WTC11 (cell line): Measurements from ENCODE around the gene EGLN1. TPM values are rescaled to one million over a fixed set of nuclear protein-coding genes. Genes with fewer than 3 reads are reported as not detected.

Source experiments
- ATAC-seq: fragments of 200-7000 bp; cut with Tn5 transposase; 2 replicates; pipeline ENCODE4 v1.10.0; 2021; ENCODE audit warnings: mild to moderate bottlenecking, moderate library complexity
- CTCF ChIA-PET: fragments of 300-600 bp; sonication (Branson Sonifier 250); formaldehyde crosslinking; loops from one replicate; lab custom pipeline; 2021; ENCODE audit warnings: antibody characterized with exemption; lab: Charles Lee
- POLR2A ChIA-PET: fragments of 350-600 bp; sonication (Branson Sonifier 250); formaldehyde crosslinking; loops from one replicate; lab custom pipeline; 2021; ENCODE audit warnings: antibody characterized with exemption; lab: Charles Lee
- DNase-seq: peaks from one replicate; pipeline ENCODE4 v3.0.0; 2021; ENCODE audit warnings: low spot score
- H3K27ac Mint-ChIP-seq: 2 replicates; pipeline ENCODE4 v1.8.0; 2021; ENCODE audit warnings: mixed read lengths
- H3K27me3 Mint-ChIP-seq: 2 replicates; pipeline ENCODE4 v1.8.0; 2021; ENCODE audit warnings: low read depth, mild to moderate bottlenecking, moderate library complexity, mixed read lengths
- H3K36me3 Mint-ChIP-seq: 2 replicates; pipeline ENCODE4 v1.8.0; 2021; ENCODE audit warnings: mixed read lengths
- H3K4me1 Mint-ChIP-seq: 2 replicates; pipeline ENCODE4 v1.8.0; 2022; ENCODE audit warnings: mixed read lengths
- H3K4me3 Mint-ChIP-seq: 2 replicates; pipeline ENCODE4 v1.8.0; 2021; ENCODE audit warnings: mild to moderate bottlenecking, moderate library complexity, mixed read lengths
- H3K9me3 Mint-ChIP-seq: 2 replicates; pipeline ENCODE4 v1.8.0; 2021; ENCODE audit warnings: mixed read lengths
- ESRRA ChIP-seq: sonication (generic); formaldehyde crosslinking; IDR thresholded peaks from 2 replicates; pipeline ENCODE4 v1.8.1; 2022; ENCODE audit warnings: mild to moderate bottlenecking, missing genetic modification reagents, borderline replicate concordance
- FOXK1 ChIP-seq: sonication (generic); formaldehyde crosslinking; IDR thresholded peaks from 2 replicates; pipeline ENCODE4 v1.8.0; 2022; ENCODE audit warnings: mild to moderate bottlenecking, moderate library complexity, missing genetic modification reagents
- HMGA2 ChIP-seq: fragments of 250-450 bp; sonication (Bioruptor Pico); IDR thresholded peaks from 2 replicates; pipeline ENCODE4 v1.4.0; 2021; ENCODE audit warnings: mild to moderate bottlenecking, moderate library complexity
- MYBL2 ChIP-seq: sonication (generic); formaldehyde crosslinking; IDR thresholded peaks from 2 replicates; pipeline ENCODE4 v1.8.1; 2023; ENCODE audit warnings: mild to moderate bottlenecking, moderate library complexity, missing genetic modification reagents
- NFATC4 ChIP-seq: fragments of 250-450 bp; sonication (Bioruptor Pico); IDR thresholded peaks from 2 replicates; pipeline ENCODE4 v1.9.0; 2021; ENCODE audit warnings: mild to moderate bottlenecking
- NR3C1 ChIP-seq: sonication (generic); formaldehyde crosslinking; conservative IDR thresholded peaks from 2 replicates; pipeline ENCODE4 v1.8.1; 2023; ENCODE audit warnings: low read depth, mild to moderate bottlenecking, missing genetic modification reagents
- OVOL2 ChIP-seq: fragments of 250-450 bp; sonication (Bioruptor Pico); IDR thresholded peaks from 2 replicates; pipeline ENCODE4 v1.9.0; 2021; ENCODE audit warnings: mild to moderate bottlenecking, borderline replicate concordance
- SMAD4 ChIP-seq: sonication (generic); formaldehyde crosslinking; IDR thresholded peaks from 2 replicates; pipeline ENCODE4 v1.8.0; 2022; ENCODE audit warnings: mild to moderate bottlenecking, missing genetic modification reagents
- SOX15 ChIP-seq: fragments of 250-450 bp; sonication (Bioruptor Pico); IDR thresholded peaks from 2 replicates; pipeline ENCODE4 v1.9.0; 2021; ENCODE audit warnings: mild to moderate bottlenecking
- TEAD4 ChIP-seq: sonication (generic); formaldehyde crosslinking; IDR thresholded peaks from 2 replicates; pipeline ENCODE4 v1.8.0; 2022; ENCODE audit warnings: mild to moderate bottlenecking, missing genetic modification reagents
- ZNF219 ChIP-seq: sonication (generic); formaldehyde crosslinking; IDR thresholded peaks from 2 replicates; pipeline ENCODE4 v1.8.0; 2023; ENCODE audit warnings: missing genetic modification reagents, mild to moderate bottlenecking, borderline replicate concordance
- ZNF232 ChIP-seq: sonication (generic); formaldehyde crosslinking; IDR thresholded peaks from 2 replicates; pipeline ENCODE4 v1.8.0; 2022; ENCODE audit warnings: mild to moderate bottlenecking, missing genetic modification reagents
- ZNF317 ChIP-seq: sonication (generic); formaldehyde crosslinking; IDR thresholded peaks from 2 replicates; pipeline ENCODE4 v1.8.1; 2023; ENCODE audit warnings: low read depth, mild to moderate bottlenecking, moderate library complexity, missing genetic modification reagents, borderline replicate concordance
- ZNF671 ChIP-seq: fragments of 250-450 bp; sonication (Bioruptor Pico); IDR thresholded peaks from 2 replicates; pipeline ENCODE4 v1.8.0; 2021; ENCODE audit warnings: mild to moderate bottlenecking
- total RNA-seq: library from RNA; stranded (reverse); gene quantifications from 3 replicates; pipeline ENCODE4 v1.2.3, GENCODE V29; 2021
- TF ChIP-seq, protein P1 (sequence below): sonication (generic); formaldehyde crosslinking; IDR thresholded peaks from 2 replicates; pipeline ENCODE4 v1.8.0; 2023; ENCODE audit warnings: mild to moderate bottlenecking, missing genetic modification reagents
- TF ChIP-seq, protein P2 (sequence below): fragments of 250-450 bp; sonication (Bioruptor Pico); IDR thresholded peaks from 2 replicates; pipeline ENCODE4 v1.8.0; 2021; ENCODE audit warnings: mild to moderate bottlenecking
- TF ChIP-seq, protein P3 (sequence below): sonication (generic); formaldehyde crosslinking; IDR thresholded peaks from 2 replicates; pipeline ENCODE4 v1.8.1; 2023; ENCODE audit warnings: mild to moderate bottlenecking, missing genetic modification reagents
- TF ChIP-seq, protein P4 (sequence below): sonication (generic); formaldehyde crosslinking; IDR thresholded peaks from 2 replicates; pipeline ENCODE4 v1.8.0; 2022; ENCODE audit warnings: mild to moderate bottlenecking, missing genetic modification reagents
- TF ChIP-seq, protein P5 (sequence below): sonication (generic); formaldehyde crosslinking; IDR thresholded peaks from 2 replicates; pipeline ENCODE4 v1.8.1; 2023; ENCODE audit warnings: mild to moderate bottlenecking, moderate library complexity, missing genetic modification reagents
- TF ChIP-seq, protein P6 (sequence below): sonication (generic); formaldehyde crosslinking; IDR thresholded peaks from 2 replicates; pipeline ENCODE4 v1.8.1; 2023; ENCODE audit warnings: mild to moderate bottlenecking, missing genetic modification reagents, moderate library complexity
- TF ChIP-seq, protein P7 (sequence below): fragments of 250-450 bp; sonication (Bioruptor Pico); IDR thresholded peaks from 2 replicates; pipeline ENCODE4 v1.9.0; 2021; ENCODE audit warnings: mild to moderate bottlenecking

EGLN1 gene
- total RNA-seq, 1 experiment from 2014 or later = 13.7 TPM

DNA sequence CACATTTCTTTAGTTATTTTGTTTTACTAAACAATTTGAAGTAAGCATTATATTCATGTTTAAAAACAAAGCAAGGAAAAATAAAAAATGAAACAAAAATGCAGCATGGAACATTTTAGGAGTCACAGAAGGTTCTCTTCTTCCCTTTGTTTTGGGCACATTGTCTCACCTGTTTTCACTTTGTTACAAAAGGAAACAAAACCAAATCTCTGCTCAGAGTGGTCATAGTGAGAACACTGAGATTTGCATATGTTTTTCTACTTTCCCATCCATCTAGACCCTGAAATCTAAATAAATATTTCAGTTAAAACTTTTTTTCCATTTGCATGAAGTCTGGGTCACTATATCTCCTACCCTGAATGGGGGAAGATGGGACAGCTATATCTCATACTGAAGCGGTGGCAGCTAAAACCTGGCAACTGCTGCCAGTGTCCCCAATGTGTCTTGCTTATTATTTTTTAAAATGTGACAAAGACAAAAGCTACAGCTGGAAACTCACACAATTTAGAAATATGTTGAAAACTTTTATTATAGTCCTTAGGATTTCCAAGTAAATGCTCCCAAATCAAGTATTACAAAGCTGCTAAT, 87.9 kb downstream of the EGLN1 start:
- POLR2A ChIA-PET = no interaction called here
- Mint-ChIP-seq H3K27ac (no peak overlapping the region), H3K4me1 (peaks cover 34% of the 10 kb centered on the region), H3K4me3 (peak overlapping the region; percentile 64), H3K27me3 (peaks cover 4% of the 10 kb centered on the region), H3K9me3 (no peaks in the 10 kb centered on the region), H3K36me3 (0 out of 2 replicates have a peak, but pooled peaks cover 6% of the 10 kb centered on the region)
- no peak for ATAC-seq
- DNase-seq = no peak
- CTCF ChIA-PET = interaction anchor here (1.2 kb wide), 1 partner anchor 18 kb away, joined by 6 read pairs; no protein-coding TSS in a partner anchor
- no peak for TF ChIP-seq OVOL2 (CRISPR knock-in tag)
- no peak for TF ChIP-seq FOXK1 (CRISPR knock-in tag)
- no peak for TF ChIP-seq SOX15
- TF ChIP-seq, protein P1, sequence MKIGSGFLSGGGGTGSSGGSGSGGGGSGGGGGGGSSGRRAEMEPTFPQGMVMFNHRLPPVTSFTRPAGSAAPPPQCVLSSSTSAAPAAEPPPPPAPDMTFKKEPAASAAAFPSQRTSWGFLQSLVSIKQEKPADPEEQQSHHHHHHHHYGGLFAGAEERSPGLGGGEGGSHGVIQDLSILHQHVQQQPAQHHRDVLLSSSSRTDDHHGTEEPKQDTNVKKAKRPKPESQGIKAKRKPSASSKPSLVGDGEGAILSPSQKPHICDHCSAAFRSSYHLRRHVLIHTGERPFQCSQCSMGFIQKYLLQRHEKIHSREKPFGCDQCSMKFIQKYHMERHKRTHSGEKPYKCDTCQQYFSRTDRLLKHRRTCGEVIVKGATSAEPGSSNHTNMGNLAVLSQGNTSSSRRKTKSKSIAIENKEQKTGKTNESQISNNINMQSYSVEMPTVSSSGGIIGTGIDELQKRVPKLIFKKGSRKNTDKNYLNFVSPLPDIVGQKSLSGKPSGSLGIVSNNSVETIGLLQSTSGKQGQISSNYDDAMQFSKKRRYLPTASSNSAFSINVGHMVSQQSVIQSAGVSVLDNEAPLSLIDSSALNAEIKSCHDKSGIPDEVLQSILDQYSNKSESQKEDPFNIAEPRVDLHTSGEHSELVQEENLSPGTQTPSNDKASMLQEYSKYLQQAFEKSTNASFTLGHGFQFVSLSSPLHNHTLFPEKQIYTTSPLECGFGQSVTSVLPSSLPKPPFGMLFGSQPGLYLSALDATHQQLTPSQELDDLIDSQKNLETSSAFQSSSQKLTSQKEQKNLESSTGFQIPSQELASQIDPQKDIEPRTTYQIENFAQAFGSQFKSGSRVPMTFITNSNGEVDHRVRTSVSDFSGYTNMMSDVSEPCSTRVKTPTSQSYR (CRISPR knock-in tag) = no peak
- TF ChIP-seq TEAD4 (CRISPR knock-in tag) = no peak
- no peak for TF ChIP-seq NFATC4
- TF ChIP-seq, protein P2, sequence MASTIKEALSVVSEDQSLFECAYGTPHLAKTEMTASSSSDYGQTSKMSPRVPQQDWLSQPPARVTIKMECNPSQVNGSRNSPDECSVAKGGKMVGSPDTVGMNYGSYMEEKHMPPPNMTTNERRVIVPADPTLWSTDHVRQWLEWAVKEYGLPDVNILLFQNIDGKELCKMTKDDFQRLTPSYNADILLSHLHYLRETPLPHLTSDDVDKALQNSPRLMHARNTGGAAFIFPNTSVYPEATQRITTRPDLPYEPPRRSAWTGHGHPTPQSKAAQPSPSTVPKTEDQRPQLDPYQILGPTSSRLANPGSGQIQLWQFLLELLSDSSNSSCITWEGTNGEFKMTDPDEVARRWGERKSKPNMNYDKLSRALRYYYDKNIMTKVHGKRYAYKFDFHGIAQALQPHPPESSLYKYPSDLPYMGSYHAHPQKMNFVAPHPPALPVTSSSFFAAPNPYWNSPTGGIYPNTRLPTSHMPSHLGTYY (CRISPR knock-in tag) = no peak
- TF ChIP-seq ESRRA = no peak
- TF ChIP-seq, protein P3, sequence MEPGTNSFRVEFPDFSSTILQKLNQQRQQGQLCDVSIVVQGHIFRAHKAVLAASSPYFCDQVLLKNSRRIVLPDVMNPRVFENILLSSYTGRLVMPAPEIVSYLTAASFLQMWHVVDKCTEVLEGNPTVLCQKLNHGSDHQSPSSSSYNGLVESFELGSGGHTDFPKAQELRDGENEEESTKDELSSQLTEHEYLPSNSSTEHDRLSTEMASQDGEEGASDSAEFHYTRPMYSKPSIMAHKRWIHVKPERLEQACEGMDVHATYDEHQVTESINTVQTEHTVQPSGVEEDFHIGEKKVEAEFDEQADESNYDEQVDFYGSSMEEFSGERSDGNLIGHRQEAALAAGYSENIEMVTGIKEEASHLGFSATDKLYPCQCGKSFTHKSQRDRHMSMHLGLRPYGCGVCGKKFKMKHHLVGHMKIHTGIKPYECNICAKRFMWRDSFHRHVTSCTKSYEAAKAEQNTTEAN = no peak
- no peak for TF ChIP-seq NR3C1 (CRISPR knock-in tag)
- TF ChIP-seq, protein P4, sequence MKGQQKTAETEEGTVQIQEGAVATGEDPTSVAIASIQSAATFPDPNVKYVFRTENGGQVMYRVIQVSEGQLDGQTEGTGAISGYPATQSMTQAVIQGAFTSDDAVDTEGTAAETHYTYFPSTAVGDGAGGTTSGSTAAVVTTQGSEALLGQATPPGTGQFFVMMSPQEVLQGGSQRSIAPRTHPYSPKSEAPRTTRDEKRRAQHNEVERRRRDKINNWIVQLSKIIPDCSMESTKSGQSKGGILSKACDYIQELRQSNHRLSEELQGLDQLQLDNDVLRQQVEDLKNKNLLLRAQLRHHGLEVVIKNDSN (CRISPR knock-in tag) = no peak
- TF ChIP-seq, protein P5, sequence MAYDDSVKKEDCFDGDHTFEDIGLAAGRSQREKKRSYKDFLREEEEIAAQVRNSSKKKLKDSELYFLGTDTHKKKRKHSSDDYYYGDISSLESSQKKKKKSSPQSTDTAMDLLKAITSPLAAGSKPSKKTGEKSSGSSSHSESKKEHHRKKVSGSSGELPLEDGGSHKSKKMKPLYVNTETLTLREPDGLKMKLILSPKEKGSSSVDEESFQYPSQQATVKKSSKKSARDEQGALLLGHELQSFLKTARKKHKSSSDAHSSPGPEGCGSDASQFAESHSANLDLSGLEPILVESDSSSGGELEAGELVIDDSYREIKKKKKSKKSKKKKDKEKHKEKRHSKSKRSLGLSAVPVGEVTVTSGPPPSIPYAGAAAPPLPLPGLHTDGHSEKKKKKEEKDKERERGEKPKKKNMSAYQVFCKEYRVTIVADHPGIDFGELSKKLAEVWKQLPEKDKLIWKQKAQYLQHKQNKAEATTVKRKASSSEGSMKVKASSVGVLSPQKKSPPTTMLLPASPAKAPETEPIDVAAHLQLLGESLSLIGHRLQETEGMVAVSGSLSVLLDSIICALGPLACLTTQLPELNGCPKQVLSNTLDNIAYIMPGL = no peak
- TF ChIP-seq ZNF219 = no peak
- no peak for TF ChIP-seq MYBL2 (CRISPR knock-in tag)
- TF ChIP-seq ZNF317 (CRISPR knock-in tag) = no peak

DNA sequence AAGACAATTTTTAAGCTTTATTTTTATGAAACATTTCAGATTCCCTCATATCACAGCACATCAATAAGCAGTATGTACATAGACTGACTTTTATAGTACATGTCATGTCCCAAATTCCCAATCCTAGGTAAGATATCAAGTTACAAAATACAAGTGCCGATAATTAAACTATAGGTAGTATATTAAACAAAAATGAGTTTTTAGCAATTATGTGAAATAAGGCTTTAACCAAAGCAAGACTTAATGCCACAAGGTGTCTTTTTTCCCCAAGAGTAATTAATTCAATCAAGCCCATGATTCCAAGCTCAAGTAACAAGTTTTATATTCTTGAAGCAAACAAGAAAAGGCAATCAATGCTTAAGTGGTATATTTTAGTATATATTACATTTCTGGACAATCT, 89.3 kb downstream of the EGLN1 start:
- CTCF ChIA-PET = interaction anchor here (1.0 kb wide), 1 partner anchor 17 kb away, joined by 3 read pairs; no protein-coding TSS in a partner anchor
- Mint-ChIP-seq H3K36me3 (0 out of 2 replicates have a peak, but pooled peaks cover 6% of the 10 kb centered on the region), H3K4me1 (peaks cover 31% of the 10 kb centered on the region), H3K27ac (no peak overlapping the region), H3K9me3 (no peaks in the 10 kb centered on the region), H3K4me3 (no peak overlapping the region), H3K27me3 (peaks cover 3% of the 10 kb centered on the region)
- DNase-seq = no peak
- POLR2A ChIA-PET = no interaction called here
- no peak for ATAC-seq
- TF ChIP-seq TEAD4 (CRISPR knock-in tag) (no peak), SMAD4 (CRISPR knock-in tag) (no peak), ZNF671 (CRISPR knock-in tag) (no peak), NR3C1 (CRISPR knock-in tag) (no peak), HMGA2 (CRISPR knock-in tag) (no peak), ZNF232 (CRISPR knock-in tag) (no peak), OVOL2 (CRISPR knock-in tag) (no peak), MYBL2 (CRISPR knock-in tag) (no peak)
- TF ChIP-seq, protein P6, sequence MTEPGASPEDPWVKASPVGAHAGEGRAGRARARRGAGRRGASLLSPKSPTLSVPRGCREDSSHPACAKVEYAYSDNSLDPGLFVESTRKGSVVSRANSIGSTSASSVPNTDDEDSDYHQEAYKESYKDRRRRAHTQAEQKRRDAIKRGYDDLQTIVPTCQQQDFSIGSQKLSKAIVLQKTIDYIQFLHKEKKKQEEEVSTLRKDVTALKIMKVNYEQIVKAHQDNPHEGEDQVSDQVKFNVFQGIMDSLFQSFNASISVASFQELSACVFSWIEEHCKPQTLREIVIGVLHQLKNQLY = no peak
- TF ChIP-seq, protein P1 (CRISPR knock-in tag) = no peak
- TF ChIP-seq, protein P7, sequence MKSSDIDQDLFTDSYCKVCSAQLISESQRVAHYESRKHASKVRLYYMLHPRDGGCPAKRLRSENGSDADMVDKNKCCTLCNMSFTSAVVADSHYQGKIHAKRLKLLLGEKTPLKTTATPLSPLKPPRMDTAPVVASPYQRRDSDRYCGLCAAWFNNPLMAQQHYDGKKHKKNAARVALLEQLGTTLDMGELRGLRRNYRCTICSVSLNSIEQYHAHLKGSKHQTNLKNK (CRISPR knock-in tag) = no peak
